GM19023 (cell line): ENCODE results near the gene SKI.

Source experiments
- ATAC-seq: cut with Tn5 transposase; IDR thresholded peaks from one replicate; pipeline ENCODE4 v1.9.1; 2021; ENCODE audit warnings: mild to moderate bottlenecking, moderate library complexity; ENCODE audit not compliant: unreplicated experiment

The SKI gene

DNA sequence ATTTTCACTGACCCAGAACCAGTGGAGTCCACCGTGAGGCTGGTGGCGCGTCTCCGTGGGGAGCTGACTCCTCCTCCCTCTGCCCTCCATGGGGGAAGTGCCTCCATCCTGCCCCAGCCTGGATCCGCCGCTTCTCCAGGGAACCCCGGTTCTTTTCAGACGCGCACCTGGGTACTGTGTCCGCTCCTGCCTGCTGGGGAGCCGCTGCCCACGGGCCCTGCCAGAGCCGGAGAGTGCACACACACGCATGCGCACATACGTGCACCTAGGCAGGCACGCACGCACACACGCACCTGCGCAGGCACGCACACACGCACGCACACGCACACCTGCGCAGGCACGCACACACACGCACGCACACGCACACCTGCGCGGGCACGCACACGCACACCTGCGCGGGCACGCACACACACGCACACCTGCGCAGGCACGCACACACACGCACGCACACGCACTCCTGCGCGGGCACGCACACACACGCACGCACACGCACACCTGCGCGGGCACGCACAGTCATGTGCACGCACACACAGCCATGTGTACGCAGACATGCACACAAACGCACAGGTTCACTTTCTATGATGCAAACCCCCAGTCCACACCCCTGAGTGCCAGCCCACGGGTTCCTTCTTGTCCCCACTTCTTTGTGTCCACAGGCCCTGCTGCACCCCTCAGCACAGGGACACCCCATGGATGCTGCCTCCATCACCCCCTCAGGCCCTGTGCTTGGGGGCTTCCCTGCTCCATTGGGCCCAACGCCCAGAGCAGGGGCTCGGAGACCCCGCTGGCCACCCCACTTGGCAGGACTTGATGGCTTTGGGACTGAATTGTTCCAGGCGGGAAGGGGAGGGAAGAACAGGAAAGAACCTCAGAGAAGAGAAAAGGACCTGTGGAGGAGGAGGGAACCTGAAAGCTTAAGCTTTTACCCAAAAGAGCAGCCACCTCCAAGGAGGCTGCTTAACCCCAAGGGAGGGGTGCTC, 120.5 kb downstream of the SKI start:
- ATAC-seq: no peak

- ATAC-seq: no peak
These were observed 121.7 kb downstream of the SKI start for GRCh38 chr1:2349806-2350205.

- no peak for ATAC-seq
These were observed 122.4 kb downstream of the SKI start for GRCh38 chr1:2350501-2350900.

DNA sequence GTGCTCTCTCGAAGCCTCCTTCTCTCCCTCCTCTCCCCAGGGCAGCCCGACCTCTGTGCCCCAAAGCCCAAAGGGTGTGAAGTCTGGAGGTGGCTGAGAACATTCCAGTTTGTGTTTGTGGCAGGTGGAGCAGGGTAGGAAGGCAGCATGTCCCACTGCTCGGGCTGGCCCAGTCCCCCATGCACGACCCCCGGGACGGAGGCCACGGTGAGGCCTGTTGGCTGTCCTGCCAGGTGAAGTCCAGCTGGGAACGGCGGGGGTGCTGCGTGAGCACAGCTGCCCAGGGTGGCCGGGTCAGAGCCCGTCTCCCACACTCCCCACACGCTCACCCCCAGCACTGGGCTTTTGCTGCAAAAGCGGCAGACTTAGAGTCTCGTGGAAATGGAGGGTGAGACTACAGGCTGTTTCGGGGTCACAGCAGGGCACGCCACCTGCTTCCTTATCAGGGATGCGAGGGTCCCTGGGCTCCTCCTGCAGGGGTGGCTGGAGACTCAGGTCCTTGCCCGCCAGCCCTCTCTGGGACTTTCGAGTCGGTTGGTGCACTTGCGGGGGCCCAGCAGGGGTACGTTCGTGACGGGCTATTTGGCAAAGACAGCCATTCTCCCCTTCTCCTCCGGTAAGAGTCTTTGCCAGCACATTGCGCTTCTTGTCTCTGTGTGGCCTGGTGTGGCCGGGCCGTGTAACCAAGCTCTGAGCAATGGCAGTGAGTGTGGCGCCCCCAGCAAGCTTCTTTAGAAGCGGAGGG, 123.0 kb downstream of the SKI start:
- ATAC-seq: no peak

- no peak for ATAC-seq
These were observed 123.6 kb downstream of the SKI start for GRCh38 chr1:2351723-2352122.

GRCh38 chr1:2352341-2352896, 124.3 kb downstream of the SKI start:
- ATAC-seq: no peak

GRCh38 chr1:2352897-2353550, 124.9 kb downstream of the SKI start:
- no peak for ATAC-seq

GRCh38 chr1:2353551-2354438, 125.7 kb downstream of the SKI start:
- ATAC-seq: no peak

DNA sequence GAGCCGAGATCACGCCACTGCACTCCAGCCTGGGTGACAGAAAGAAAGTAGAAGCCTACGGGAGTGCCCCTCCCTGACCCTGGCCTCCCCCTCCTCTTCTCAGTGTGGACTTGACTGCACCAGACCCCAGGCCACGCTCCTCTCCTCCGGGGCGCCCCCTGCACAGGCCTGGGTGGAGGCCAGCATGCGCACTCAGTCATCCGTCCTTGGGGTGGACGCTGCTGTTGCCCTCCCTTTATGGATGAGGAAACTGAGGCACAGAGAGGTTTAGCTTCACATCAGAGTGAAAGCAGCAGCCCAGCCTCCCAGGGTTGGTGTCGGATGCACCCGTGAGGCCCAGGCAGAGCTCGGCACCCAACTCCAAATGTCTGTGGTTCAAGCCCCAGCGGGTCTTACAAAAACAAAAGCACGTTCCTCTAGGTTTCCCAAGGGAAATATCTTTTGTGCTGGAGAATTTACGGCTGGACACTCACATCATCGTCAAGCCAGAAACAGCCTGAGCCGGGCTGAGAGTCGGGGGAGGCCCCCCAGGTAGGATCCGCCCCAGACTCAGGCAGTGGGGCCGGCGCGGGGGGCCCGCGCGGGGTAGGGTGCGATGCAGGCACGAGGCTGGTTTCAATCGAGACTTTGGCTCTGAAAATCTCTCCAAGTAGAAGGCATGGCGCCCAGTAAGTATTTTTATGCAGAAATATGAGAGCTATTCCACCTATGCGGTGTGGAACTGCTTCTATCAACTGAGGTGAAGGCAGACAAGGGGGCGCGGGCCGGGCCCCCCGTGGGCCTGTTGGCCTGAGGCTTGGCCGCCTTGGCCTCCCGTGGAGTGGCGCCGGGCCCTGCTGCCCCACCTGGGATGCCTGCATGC, 126.6 kb downstream of the SKI start:
- no peak for ATAC-seq

DNA sequence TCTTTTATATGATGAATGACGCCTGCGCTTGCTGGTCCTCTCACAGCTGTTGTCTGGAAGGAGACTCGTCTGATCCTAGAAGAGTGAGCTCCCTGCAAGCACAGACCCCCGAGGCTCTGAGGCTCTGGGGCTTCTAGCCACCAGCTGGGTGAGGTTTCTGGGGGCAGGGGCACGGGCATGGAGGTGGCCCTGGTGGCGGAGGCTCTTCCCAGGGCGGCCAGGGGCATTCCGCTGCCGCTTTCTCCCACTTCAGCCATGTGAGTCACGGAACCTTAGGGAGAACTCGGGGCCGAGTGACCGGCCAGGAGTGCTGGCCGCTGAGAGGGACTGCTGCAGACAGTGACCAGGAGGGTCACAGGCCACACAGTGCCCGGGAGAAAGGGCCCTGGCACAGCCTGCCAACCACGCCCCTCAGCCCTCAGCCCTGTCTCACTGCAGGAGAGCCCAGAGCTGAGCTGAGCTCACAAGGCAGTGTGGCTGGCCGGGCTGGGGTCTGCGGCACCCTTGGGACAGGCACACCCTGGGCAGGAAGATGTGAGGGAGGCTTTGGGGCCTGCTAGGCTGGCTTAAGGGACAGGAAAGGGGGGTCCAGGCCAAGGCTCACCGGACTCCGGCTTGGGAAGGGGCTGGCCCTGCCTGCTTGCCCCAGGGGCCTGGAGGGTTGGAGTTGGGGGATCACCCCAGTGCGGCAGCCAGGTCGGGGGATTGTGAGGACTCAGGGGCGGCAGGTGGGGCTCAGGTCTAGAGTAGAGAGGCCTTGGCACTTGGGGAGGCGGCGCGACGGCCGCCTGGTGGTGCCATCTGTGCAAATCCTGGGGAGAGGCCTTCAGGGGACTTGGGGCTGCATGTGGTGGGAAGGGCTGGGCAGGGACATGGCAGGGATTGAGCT, 127.5 kb downstream of the SKI start:
- no peak for ATAC-seq

DNA sequence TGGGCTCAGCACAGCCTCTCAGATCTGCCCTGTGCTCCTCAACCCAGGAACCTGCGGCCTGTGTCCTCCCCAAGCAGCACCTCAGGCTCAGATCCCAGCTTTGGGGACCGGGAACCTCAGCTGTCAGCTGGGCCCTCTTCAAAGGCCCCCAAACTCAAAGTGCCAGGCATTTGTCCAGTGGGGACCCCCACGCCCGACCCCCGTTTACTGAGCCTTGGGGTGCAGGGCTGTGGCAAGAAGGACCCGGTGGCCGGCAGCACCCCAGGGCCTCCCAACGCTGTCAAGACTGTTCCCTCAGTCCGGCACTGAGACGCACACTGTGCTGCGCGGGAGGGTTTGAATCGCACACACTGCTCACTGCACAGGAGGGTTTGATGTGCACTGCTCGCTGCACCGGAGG, 128.3 kb downstream of the SKI start:
- ATAC-seq: no peak

DNA sequence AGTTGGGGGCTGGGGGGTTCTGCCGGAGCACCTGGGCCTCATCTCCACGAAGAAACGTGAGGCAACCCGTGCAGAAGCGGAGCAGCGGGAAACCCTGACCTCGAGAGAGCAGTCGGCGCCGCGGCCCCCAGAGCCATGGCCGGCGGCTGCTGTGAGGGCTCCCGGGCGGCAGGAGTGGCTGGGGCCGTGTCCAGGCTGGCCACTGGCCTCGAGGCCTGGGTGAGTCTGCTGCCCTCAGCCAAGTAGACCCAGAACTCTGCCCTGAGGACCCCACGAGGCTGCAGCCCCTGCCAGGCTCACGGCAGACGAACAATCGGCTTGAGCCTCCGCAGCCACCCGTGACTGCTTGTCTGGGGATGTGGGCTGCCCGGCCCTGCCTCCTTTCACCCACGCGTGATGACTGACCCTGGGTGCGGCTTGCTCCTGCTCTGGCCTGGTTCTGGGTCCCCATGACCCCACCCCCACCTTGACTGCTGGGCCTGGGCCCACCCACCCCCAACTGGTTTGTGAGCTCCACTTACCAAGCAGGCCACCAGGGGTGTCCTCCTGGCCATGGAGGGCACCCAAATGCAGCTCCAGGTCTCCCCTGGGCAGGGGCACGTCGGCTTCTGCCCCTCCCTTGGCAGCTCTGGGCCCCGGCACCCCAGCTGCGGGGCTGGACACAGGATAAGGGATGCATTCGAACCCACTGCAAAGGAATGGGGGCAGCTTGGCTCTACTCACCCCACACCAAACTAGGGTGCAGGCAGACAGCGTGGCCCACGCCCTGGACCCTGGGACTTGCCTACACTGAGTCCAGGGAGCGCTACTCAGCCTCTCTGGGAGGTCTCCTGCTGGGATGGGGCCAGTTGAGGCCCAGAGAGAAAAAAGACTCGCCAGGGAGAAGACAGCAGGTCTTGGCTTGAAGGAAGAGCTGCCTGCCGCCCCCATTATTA, 129.1 kb downstream of the SKI start:
- no peak for ATAC-seq

DNA sequence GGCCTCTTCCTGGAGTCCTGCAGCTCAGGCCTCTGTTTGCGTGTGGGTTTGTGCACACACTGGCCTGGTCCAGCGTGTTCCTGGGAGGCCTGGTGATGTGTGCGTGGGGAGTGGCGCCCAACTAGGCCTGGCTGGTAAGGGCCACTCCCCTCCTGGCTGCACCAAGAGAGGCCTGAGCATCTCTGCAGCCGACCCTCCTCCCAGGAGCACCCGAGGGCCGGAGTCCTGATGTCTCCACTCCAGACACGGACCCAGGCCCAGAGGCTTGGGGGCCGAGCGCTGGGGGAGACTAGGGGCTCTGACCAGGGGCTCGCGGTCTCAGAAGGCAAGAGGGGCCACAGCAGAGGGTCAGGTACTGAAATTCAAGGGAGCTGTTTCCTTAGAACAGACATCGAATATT, 130.0 kb downstream of the SKI start:
- ATAC-seq: no peak

- ATAC-seq: no peak
These were observed 130.8 kb downstream of the SKI start for GRCh38 chr1:2358651-2359640.
